GM12801 (cell line): ENCODE data around the gene PKP4.

Source experiments
- TF ChIP-seq, protein P1 (sequence below): IDR thresholded peaks from one replicate; pipeline ENCODE4 v1.5.1; 2011; ENCODE audit warnings: control low read depth; ENCODE audit not compliant: insufficient read length; ENCODE audit errors: extremely low read depth

PKP4 gene

DNA sequence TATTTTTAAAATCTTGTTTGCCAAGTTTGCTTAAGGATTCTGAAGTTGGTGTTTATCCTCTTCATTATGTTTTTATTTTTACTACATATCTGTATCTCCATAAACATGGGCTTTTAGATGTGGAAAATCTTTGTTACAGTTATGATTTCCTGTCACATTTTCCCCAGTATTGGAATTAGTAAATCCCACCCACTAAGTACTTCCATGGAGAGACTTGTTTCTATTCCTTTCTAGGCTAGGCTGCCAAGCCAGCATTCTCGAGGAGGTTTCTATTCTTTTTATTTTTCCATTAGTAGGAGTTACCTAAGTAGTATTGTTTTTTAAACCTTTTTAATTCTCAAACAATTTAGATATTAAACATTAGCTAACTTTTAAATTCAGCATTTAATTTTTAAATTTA, 22.1 kb downstream of the PKP4 start:
- TF ChIP-seq, protein P1, sequence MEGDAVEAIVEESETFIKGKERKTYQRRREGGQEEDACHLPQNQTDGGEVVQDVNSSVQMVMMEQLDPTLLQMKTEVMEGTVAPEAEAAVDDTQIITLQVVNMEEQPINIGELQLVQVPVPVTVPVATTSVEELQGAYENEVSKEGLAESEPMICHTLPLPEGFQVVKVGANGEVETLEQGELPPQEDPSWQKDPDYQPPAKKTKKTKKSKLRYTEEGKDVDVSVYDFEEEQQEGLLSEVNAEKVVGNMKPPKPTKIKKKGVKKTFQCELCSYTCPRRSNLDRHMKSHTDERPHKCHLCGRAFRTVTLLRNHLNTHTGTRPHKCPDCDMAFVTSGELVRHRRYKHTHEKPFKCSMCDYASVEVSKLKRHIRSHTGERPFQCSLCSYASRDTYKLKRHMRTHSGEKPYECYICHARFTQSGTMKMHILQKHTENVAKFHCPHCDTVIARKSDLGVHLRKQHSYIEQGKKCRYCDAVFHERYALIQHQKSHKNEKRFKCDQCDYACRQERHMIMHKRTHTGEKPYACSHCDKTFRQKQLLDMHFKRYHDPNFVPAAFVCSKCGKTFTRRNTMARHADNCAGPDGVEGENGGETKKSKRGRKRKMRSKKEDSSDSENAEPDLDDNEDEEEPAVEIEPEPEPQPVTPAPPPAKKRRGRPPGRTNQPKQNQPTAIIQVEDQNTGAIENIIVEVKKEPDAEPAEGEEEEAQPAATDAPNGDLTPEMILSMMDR: no peak

DNA sequence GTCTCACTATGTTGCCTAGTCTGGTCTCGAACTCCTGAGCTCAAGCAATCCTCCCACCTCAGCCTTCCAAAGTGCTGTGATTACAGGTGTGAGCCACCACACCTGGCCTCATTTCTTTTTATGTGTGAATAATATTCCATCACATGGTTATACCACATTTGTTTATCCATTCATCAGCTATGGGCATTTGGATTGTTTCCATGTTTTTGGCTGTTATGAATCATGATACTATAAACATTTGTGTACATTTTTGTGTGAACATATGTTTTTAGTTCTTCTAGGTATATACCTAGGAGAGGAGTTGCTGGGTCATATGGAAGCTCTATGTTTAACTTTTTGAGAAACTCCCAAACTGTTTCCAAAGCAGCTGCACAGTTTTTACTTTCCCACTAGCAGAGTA, 24.4 kb downstream of the PKP4 start:
- TF ChIP-seq, protein P1: no peak

DNA sequence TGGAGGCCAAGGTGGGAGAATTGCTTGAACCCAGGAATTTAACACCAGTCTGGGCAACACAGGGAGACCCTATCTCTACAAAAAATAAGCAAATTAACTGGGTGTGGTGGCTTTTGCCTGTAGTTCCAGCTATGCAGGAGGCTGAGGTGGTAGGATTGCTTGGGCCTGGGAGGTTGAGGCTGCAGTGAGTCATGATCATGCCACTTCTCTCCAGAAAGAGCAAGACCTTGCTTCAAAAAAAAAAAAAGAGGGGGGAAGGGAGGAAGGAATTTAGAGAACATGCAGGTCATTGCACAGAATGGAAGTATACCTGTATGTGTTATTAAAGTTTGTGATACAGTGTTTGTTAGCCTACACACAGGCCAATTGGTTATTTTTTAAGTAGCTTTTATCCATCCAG, 25.8 kb downstream of the PKP4 start:
- TF ChIP-seq, protein P1: no peak

DNA sequence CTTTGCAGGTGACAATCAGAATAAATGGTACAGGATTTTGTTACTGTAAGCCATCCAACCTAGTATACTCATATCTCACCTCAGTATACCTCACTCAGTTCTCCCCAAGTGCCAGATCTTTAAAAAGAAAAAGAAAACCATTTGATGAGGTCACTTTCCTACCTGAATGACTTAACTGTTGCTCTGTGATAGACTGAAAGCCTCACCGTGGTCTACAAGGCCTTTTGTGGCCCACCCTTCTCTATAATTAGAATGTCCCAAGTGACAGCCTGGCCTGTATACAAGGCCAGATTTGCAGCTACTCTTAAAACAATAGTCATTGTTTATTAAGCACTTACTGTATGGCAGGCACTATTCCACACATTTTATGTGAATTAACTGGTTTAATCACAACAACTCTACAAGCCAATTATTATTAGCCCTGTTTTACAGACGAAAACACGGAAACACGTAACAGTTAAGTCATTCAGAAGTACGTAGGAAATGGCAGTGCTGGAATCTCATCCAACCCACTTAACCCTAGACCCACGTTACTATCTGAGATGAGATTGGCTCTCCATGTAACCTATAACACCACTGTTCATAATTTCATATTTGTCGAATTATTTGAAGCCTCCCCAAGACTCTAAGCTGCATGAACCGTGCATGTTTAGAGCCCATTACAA, 28.3 kb downstream of the PKP4 start:
- TF ChIP-seq, protein P1: no peak

DNA sequence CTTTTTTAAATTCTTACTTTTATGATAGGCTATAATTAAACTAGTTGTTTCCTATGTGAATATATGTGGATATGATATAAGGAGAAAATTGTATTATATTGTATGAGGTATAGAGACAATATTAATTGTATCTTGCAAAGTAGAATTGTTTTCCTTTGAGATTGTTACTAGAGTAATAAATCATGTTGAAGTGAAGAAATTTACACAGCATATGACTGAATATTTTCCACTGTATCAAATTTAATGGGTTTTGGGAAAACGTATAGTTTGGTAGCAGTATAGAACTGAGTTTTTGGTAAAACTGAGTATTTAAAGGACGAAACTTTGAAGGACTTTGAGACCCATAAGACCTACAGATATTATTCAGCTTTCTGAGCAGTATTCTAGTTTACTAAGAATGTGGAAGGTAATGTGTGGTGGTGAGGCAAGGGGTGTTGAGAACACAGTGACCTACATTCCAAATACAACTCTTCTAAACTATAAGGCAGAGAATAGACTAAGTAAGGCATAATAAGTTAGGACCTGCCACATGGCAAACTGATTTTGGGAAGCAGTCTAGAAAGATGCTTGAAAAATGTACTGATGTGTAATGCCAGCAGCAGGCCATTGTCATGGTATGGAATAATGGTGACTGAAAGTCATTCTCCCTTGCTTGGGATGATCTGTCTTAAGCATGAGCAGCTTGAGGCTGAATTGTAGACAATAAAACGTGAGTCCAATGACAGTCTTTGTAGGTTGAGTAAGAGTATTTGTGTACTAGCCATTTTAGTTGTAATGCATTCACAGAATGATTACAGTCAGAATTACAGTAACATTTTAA, 29.6 kb downstream of the PKP4 start:
- TF ChIP-seq, protein P1: no peak

DNA sequence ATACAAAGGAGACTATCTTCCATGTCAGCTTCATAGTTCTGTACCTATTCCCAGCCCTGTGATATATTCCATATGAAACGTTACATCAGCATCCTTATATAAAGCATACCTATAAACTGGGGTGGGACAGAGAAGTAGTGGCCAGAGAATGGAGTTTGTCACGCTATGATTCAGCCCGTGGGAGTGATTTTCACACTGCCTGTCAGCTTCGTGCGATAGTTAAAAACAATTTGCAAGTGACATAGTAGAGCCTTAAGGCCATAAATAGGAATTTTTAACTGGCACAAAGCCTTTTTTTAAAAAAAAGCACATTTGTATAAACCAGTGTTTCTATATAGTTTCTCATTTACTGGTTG, 30.2 kb downstream of the PKP4 start:
- TF ChIP-seq, protein P1: no peak

DNA sequence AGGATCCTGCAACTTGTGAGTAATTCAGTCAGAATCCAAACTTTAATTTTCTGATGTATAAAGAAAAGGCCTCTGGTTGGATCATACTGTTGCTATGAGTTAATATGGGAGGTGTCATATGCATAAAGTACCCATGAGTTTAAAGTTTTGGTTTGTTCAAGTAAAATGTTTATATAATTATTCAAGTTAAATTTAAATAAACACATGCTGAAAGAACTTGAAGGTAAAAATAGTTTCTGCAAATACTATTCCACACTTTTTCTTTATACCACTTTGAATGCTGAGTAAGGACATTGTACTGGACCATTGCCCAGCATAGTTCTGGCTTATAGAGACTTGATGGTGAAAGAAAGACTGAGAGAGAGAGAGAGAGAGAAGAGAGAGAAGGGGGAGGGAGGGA, 30.7 kb downstream of the PKP4 start:
- TF ChIP-seq, protein P1: no peak
